NOMO-1 treated with DMSO at 0.1 percent for 48 hours (cell line): ENCODE results near the gene PRMT2.
"Not testable (repeated sequence)": the region's sequence is repeated elsewhere in the genome, so short reads cannot be mapped to it uniquely, and the experiment has no call there.

Source experiments
- DNase-seq: peaks from one replicate; lab custom pipeline; 2025; ENCODE audit not compliant: unreplicated experiment; lab: John Stamatoyannopoulos, UW

Gene PRMT2

GRCh38 chr21:46666941-46667740 is 31.7 kb downstream of the PRMT2 start:
- no peak for DNase-seq

- no peak for DNase-seq
Observed at GRCh38 chr21:46667741-46668380, 32.4 kb downstream of the PRMT2 start.

DNA sequence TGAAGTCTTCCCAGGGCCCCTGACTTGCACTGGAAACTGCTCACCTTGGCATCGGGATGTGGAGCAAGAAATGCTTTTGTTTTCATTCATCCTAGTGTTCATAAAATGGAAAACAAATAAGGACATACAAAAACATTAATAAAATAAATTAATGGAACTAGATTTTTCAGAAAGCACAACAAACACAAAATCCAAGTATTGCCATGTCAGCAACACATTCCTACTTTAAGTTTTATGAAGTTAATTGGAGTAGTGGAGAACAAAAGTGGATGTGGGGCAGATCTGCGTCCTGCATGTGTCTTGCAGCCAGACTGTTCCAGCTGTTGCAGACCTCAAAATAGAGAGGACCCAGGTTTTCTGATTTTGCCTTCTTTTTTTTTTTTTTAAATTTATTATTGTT is 32.9 kb downstream of the PRMT2 start:
- DNase-seq: no peak

- not testable (repeated sequence) for DNase-seq
Observed at GRCh38 chr21:46668904-46669303, 33.4 kb downstream of the PRMT2 start.

DNA sequence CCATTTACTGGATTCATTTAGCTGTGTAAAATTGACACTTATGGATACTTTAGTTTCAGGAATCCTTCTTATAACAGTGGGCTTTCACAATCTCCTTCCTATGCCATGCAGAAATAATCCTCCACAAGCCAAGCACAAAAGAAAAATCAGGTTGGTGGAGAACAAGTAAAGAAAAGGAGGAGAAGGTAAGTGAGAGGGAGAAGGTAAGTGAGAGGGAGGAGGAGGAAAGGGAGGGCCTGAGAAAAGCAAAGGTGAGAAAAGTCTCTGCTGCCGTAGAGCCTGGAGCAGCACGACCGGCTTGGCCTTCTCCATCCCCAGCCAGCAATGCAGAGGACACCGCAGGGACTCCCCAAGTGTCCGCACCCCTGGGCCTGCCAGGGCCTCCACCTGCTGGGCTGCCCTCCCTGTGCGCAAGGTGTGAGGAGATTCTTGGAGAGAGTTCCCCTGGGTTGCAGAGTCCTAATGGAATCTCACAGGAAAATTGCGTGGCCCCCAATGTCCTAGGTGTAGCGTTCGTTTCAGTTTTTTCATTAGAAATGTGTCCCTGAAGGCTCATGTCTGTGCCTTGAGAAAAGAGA is 39.0 kb downstream of the PRMT2 start:
- DNase-seq: no peak

DNA sequence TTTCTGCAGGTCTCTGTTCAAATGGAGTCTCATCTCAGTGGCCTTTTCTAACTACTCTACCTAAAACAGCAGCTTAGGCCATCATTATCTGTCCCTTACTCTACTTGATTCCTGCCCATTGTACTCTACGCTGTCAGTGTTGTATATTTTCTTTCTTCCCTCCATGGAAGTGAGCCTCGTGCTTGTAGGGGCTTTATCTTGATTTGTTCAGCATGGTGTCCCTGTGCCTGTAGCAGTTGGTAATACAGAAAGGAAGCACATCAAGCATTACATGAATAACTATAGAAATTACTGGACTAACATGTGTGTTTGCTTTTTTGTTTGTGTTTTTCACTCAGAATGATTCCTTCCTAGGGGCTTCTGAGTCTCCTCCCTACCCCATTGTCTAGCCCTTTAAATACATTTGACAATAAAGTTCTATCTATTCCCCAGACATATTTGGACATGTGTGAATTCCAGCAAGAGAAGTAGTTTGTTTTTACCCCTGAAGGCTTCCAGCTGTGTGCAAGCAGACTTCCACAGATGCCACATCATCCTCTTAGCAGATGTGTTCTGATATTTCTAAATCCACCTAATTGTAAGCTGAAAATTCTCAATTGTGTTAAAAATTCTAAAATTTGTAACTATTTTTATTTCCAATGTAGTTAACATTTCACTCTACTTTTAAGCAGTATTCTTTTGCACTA is 40.3 kb downstream of the PRMT2 start:
- no peak for DNase-seq

GRCh38 chr21:46676542-46676941 is 41.1 kb downstream of the PRMT2 start:
- DNase-seq: not testable (repeated sequence)

GRCh38 chr21:46681593-46681992 is 46.1 kb downstream of the PRMT2 start:
- DNase-seq: not testable (repeated sequence)

GRCh38 chr21:46698652-46699051 is 63.2 kb downstream of the PRMT2 start:
- DNase-seq: not testable (repeated sequence)

DNA sequence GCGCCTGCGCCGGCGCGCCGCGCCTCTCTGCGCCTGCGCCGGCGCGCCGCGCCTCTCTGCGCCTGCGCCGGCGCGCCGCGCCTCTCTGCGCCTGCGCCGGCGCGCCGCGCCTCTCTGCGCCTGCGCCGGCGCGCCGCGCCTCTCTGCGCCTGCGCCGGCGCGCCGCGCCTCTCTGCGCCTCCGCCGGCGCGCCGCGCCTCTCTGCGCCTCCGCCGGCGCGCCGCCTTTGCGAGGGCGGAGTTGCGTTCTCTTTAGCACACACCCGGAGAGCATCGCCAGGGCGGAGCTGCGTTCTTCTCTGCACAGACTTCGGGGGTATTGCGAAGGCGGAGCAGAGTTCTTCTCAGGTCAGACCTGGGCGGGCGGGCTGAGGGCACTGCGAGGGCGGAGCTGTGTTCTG is 63.6 kb downstream of the PRMT2 start:
- not testable (repeated sequence) for DNase-seq
